PC-9 (cell line): ENCODE results near the gene UFD1. TPM values are rescaled to one million over a fixed set of nuclear protein-coding genes. Genes with fewer than 3 reads are reported as not detected.
"Not testable (repeated sequence)": the region's sequence is repeated elsewhere in the genome, so short reads cannot be mapped to it uniquely, and the experiment has no call there.

ENCODE experiments used
- BruUV-seq: library from RNA; stranded (reverse); fragments of 400-500 nt; replicated peaks from 2 replicates; lab custom pipeline; 2021; lab: Mats Ljungman, UMichigan
- CTCF ChIA-PET: fragments of 300-600 bp; sonication (Branson Sonifier 250); formaldehyde crosslinking; loops from one replicate; lab custom pipeline; 2022; ENCODE audit warnings: antibody characterized with exemption; lab: Charles Lee
- POLR2A ChIA-PET: fragments of 300-600 bp; sonication (Branson Sonifier 250); formaldehyde crosslinking; loops from one replicate; lab custom pipeline; 2022; ENCODE audit warnings: antibody characterized with exemption; ENCODE audit not compliant: unreplicated experiment; lab: Charles Lee
- DNase-seq, 2 experiments: peaks; one replicate each; pipeline versions ENCODE4 v3.0.0 to v3.0.0-alpha.2; 2015 to 2022; ENCODE audit warnings: mixed read lengths in 1 of 2
- H2AFZ ChIP-seq: fragments of 200-600 bp; sonication (generic); 2 replicates; pipeline ENCODE4 v1.8.1; 2017; ENCODE audit warnings: antibody characterized with exemption
- H3F3A ChIP-seq: fragments of 200-600 bp; sonication (generic); 2 replicates; pipeline ENCODE4 v1.8.1; 2017; ENCODE audit warnings: antibody characterized with exemption, mild to moderate bottlenecking, low read depth; ENCODE audit not compliant: insufficient read depth
- H3K27ac ChIP-seq: fragments of 200-600 bp; sonication (generic); 2 replicates; pipeline ENCODE4 v1.6.1; 2016; ENCODE audit warnings: mixed run types
- H3K27me3 ChIP-seq: fragments of 200-600 bp; sonication (generic); 2 replicates; pipeline ENCODE4 v1.6.1; 2016; ENCODE audit warnings: low read depth, mixed run types; ENCODE audit not compliant: insufficient read depth
- H3K36me3 ChIP-seq: fragments of 200-600 bp; sonication (generic); 2 replicates; pipeline ENCODE4 v1.6.1; 2016; ENCODE audit warnings: low read depth, mixed run types
- H3K4me1 ChIP-seq: fragments of 200-600 bp; sonication (generic); replicated peaks from 2 replicates; pipeline ENCODE4 v1.6.1; 2016; ENCODE audit warnings: mixed run types; ENCODE audit not compliant: insufficient read depth
- H3K4me2 ChIP-seq: fragments of 200-600 bp; sonication (generic); 2 replicates; pipeline ENCODE4 v1.6.1; 2017; ENCODE audit warnings: mixed run types
- H3K4me3 ChIP-seq: fragments of 200-600 bp; sonication (generic); 2 replicates; pipeline ENCODE4 v1.6.1; 2016; ENCODE audit warnings: mixed run types
- H3K79me2 ChIP-seq: fragments of 200-600 bp; sonication (generic); 2 replicates; pipeline ENCODE4 v1.6.1; 2017; ENCODE audit warnings: low read depth, mixed run types
- H3K9me2 ChIP-seq: fragments of 200-600 bp; sonication (generic); 2 replicates; pipeline ENCODE4 v1.8.1; 2017; ENCODE audit warnings: mild to moderate bottlenecking; ENCODE audit not compliant: insufficient read depth
- H3K9me3 ChIP-seq: fragments of 200-600 bp; sonication (generic); 2 replicates; pipeline ENCODE4 v1.8.1; 2016; ENCODE audit warnings: low read depth; ENCODE audit not compliant: insufficient read depth
- H4K20me1 ChIP-seq: fragments of 200-600 bp; sonication (generic); 2 replicates; pipeline ENCODE4 v1.8.1; 2017; ENCODE audit not compliant: insufficient read depth
- EZH2 ChIP-seq: fragments of 200-600 bp; sonication (generic); IDR thresholded peaks from 2 replicates; pipeline ENCODE4 v1.8.0; 2017; ENCODE audit warnings: antibody characterized with exemption, low read depth
- intact Hi-C: fragments of 100-400 bp; cut with micrococcal nuclease; formaldehyde crosslinking; loops from one replicate; pipeline ENCODE4 v1.10.0; 2022; ENCODE audit not compliant: unreplicated experiment
- total RNA-seq: library from RNA; stranded (reverse); gene quantifications from 2 replicates; pipeline ENCODE4 v1.2.3, GENCODE V29; 2021
- TF ChIP-seq, protein P1 (sequence below): fragments of 200-600 bp; sonication (generic); conservative IDR thresholded peaks from 2 replicates; pipeline ENCODE4 v1.6.1; 2017; ENCODE audit warnings: mixed run types, antibody characterized with exemption, mild to moderate bottlenecking, moderate library complexity

The UFD1 gene
- total RNA-seq, 1 experiment from 2014 or later: 66.9 TPM

GRCh38 chr22:19438298-19438697 is 40.7 kb downstream of the UFD1 start:
- Histone ChIP-seq H3K79me2 (0 out of 2 replicates have a peak, but pooled peaks cover under 1% of the 10 kb centered on the region), H3K4me2 (no peak overlapping the region), H3K27ac (no peak overlapping the region), H3K9me2 (no peaks in the 10 kb centered on the region), H2AFZ (no peak overlapping the region), H4K20me1 (no peaks in the 10 kb centered on the region), H3K36me3 (no peaks in the 10 kb centered on the region), H3K4me1 (no peaks in the 10 kb centered on the region), H3K9me3 (no peaks in the 10 kb centered on the region), H3K27me3 (no peaks in the 10 kb centered on the region), H3F3A (no peaks in the 10 kb centered on the region), H3K4me3 (no peak overlapping the region)
- DNase-seq: no peak
- ChIA-PET POLR2A (no interaction called here), CTCF (no interaction called here)
- intact Hi-C loops: no loop called here
- TF ChIP-seq, protein P1, sequence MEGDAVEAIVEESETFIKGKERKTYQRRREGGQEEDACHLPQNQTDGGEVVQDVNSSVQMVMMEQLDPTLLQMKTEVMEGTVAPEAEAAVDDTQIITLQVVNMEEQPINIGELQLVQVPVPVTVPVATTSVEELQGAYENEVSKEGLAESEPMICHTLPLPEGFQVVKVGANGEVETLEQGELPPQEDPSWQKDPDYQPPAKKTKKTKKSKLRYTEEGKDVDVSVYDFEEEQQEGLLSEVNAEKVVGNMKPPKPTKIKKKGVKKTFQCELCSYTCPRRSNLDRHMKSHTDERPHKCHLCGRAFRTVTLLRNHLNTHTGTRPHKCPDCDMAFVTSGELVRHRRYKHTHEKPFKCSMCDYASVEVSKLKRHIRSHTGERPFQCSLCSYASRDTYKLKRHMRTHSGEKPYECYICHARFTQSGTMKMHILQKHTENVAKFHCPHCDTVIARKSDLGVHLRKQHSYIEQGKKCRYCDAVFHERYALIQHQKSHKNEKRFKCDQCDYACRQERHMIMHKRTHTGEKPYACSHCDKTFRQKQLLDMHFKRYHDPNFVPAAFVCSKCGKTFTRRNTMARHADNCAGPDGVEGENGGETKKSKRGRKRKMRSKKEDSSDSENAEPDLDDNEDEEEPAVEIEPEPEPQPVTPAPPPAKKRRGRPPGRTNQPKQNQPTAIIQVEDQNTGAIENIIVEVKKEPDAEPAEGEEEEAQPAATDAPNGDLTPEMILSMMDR: no peak
- no peak for TF ChIP-seq EZH2
- no TSS peak for BruUV-seq

DNA sequence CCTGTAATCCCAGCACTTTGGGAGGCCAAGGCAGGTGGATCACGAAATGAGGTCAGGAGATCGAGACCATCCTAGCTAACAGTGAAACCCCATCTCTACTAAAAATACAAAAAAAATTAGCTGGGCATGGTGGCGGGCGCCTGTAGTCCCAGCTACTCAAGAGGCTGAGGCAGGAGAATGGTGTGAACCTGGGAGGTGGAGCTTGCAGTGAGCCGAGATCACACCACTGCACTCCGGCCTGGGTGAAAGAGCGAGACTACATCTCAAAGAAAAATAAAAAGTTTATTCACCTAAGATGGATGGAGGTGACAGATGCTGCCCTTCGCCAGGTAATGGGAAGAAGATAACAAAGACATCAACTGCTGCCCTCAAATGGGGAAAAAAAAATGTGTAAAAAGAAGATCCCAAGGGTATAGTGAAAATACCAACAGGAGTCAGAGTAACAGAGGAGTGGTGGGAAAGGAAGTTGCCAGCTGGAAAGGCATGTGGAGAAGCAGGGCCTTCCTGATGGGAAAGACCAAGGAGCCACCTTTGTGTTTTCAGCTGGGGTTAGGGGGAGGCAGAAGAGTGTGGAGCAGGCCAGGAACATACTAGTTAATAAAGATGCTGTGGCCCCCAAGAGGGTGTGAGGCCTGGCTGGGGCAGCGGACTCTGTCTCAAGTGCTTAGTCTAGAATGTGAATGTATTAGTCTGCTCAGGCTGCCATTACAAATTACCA is 42.4 kb downstream of the UFD1 start:
- H3F3A ChIP-seq, H3K4me2 ChIP-seq, H3K27ac ChIP-seq, CTCF ChIA-PET, H3K27me3 ChIP-seq, BruUV-seq, H4K20me1 ChIP-seq, H3K9me2 ChIP-seq, H2AFZ ChIP-seq, H3K9me3 ChIP-seq, H3K4me3 ChIP-seq, H3K4me1 ChIP-seq, H3K79me2 ChIP-seq, intact Hi-C loops, POLR2A ChIA-PET, H3K36me3 ChIP-seq, DNase-seq: not testable (repeated sequence)

- DNase-seq: no peak
These were observed 44.0 kb downstream of the UFD1 start for GRCh38 chr22:19434829-19435580.

More at GRCh38 chr22:19434829-19435580, 44.0 kb downstream of the UFD1 start:
- peaks cover 15% of the 10 kb centered on the region for H3K79me2 ChIP-seq
- no peak overlapping the region for H3K4me3 ChIP-seq
- peaks cover 4% of the 10 kb centered on the region for H3K4me1 ChIP-seq
- peaks cover 6% of the 10 kb centered on the region; the same call in 1 of the 2 replicates for H4K20me1 ChIP-seq
- H3K4me2 ChIP-seq: no peak overlapping the region
- CTCF ChIA-PET: interaction anchor here (0.6 kb wide), 1 partner anchor 16 kb away, joined by 3 read pairs; no protein-coding TSS in a partner anchor
- intact Hi-C loops: no loop called here
- H3F3A ChIP-seq: no peaks in the 10 kb centered on the region
- H2AFZ ChIP-seq: no peak overlapping the region
- no peaks in the 10 kb centered on the region for H3K9me3 ChIP-seq
- no peaks in the 10 kb centered on the region for H3K36me3 ChIP-seq
- H3K27ac ChIP-seq: no peak overlapping the region
- BruUV-seq: no TSS peak
- H3K27me3 ChIP-seq: no peaks in the 10 kb centered on the region
- TF ChIP-seq, protein P1: no peak
- TF ChIP-seq EZH2: no peak
- POLR2A ChIA-PET: no interaction called here
- H3K9me2 ChIP-seq: no peaks in the 10 kb centered on the region
